Measurements from ENCODE around the gene CCR5AS.

- no peak for TF ChIP-seq POLR2AphosphoS5 (IDR thresholded peaks at IDR 0.05; ENCODE audit: low read depth)
- TF ChIP-seq CTCF (conservative IDR thresholded peaks at IDR 0.05; ENCODE audit: low read depth in 2 of 2): no peak
- no peak for TF ChIP-seq ZNF114 (CRISPR knock-in tag; IDR thresholded peaks at IDR 0.05)
- TF ChIP-seq EZH2 (IDR thresholded peaks at IDR 0.05; ENCODE audit: low read depth, unreplicated experiment): no peak
Observed at GRCh38 chr3:46381625-46382024, 25.2 kb downstream of the CCR5AS start.

Measured in GM23338 (cell line).